Erythroblast (primary cell): ENCODE data around the gene SNX5.
"Not testable (repeated sequence)": the region's sequence is repeated elsewhere in the genome, so short reads cannot be mapped to it uniquely, and the experiment has no call there.

Source experiments
- DNase-seq, 2 experiments: peaks; one replicate each; lab custom pipeline; 2025; lab: John Stamatoyannopoulos, UW
- GATA1 ChIP-seq: IDR thresholded peaks from 2 replicates; pipeline ENCODE4 v1.6.1; 2011; ENCODE audit warnings: low read depth, mild to moderate bottlenecking, control low read depth, low read length, moderate library complexity
- POLR2A ChIP-seq: IDR thresholded peaks from 2 replicates; pipeline ENCODE4 v1.6.1; 2011; ENCODE audit warnings: mild to moderate bottlenecking, low read length

Gene SNX5

DNA sequence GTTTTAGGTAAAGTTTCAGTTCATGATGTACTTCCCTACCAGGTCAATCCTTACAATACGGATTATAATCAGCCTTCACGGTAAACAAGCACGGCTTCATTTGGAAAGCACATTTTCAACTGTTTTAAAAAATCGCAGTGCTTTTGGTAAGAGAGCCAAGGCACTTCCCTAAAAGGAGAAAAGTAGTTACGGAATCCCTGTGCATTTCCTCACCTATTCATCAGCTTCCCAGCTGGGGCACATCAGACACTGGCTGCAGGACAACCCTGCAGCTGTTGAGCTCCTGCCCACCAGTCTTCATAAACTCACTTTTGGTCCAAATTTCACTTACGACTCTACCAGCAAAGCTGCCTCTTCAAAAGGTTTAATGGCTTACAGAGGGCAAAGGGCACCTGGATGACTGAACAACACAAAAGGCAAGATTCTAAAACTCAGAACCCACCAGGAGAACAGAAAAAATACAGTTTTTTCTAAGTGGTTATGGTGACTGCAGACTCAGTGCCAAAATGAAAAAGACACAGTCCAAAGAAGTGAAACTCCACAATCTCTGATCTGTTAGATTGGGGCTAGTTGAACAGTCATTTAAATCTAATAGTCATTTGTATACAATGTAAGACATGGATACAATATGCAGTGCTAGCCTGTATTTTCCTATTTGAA lies 7.5 kb downstream of the SNX5 start:
- TF ChIP-seq GATA1 (no peak), POLR2A (no peak)
- peak in 1 of 2 experiments; percentile 24 for DNase-seq

DNA sequence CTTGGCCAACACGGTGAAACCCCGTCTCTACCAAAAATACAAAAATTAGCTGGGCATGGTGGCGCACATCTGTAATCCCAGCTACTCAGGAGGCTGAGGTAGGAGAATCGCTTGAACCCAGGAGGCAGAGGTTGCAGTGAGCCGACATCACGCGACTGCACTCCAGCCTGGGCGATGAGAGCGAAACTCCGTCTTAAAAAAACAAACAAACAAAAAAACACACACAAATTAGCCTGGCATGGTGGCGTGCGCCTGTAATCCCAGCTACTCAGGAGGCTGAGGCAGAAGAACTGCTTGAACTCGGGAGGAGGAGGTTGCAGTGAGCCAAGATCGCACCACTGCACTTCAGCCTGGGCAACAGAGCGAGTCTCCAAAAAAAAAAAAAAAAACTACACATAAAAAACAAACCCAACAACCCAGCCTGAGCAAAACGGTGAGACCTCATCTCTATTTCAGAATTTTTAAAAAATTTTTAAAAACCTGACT lies 8.2 kb downstream of the SNX5 start:
- DNase-seq = not testable (repeated sequence)

- TF ChIP-seq POLR2A (no peak), GATA1 (no peak)
- DNase-seq = peak in 1 of 2 experiments; percentile 33
Measured at GRCh38 chr20:17959257-17959627, 9.4 kb downstream of the SNX5 start.

DNA sequence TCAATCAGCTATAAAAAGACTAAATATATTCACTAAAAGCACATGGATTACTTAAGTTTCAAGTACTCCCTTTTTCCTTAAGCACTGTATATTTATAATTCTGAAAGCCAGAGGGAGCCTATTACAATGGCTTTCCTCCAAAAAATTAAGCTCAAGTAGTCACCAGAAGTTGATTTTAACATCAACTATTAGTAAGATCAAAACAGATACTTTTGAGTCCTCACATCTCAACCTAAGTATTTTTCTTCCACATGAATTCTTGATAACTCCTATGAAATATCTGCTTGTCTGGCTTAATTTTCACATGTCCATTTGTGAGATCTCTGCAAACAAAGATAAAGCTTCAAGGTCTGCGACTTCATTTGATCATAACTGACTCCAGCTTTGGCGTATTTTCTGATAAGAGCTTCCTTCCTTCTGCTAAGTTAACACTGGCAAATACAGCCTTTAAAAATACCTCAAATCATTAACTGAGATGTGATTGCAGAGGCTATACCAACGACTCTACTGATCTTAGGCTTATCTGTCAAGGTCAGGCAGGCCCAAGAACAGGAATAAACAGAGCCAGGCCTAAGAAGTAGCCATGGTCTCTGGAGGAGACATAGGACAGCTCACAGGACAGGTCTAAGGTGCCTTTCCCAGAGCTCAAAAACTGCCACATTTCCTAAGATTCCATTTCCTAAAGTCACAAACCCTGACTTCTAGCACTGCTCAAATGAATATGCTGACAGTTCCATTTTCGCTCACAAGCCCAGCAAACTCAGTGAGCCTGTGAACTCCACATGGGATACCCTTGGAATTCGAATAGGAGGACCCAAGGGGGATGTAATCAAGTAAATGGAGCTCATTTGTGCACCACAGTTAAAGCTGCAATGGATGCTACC lies 10.0 kb downstream of the SNX5 start:
- DNase-seq = peak; percentile 67 to 91
- TF ChIP-seq GATA1 = peak; percentile 16
- peak; percentile 4 for TF ChIP-seq POLR2A

DNA sequence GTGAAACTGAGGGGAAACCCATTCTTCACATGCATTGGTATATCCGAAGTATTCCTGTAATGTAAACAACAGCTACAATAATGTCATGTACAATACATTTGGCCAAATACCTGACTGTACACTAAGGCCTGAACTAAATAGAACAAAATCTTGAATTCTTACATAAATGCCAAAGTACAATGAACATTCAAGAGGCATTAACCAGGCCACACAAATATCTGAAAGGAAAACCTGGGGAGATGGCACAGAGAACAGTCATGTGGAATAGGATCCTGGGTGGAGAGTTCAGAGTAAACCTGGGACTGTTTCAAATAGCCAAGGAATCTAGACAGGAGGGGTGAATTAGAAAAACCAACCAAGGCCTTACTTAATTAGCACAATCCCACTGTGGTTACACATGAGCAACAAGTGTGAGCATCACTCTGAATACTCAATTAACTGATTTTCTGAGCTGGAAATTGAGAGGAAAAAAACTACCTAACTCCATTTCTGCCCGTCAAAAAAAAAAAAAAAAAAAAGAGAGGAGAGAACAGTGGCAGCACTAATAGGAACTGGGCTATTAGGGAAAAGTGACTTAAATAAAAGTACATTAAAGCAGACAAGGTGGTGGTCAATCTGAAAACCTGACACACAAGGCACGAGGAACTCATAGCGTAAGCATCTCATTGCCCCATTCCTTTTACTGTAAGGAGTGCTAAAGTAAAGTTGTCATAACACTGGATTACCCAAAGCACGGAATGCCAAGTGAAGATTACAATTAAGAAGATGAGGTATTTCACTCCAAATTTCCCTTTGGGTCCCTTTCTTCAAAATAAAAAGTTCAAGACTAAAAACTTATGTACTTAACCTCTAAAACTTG lies 10.9 kb downstream of the SNX5 start:
- TF ChIP-seq GATA1 = no peak
- peak in 1 of 2 experiments; percentile 34 for DNase-seq

GRCh38 chr20:17956099-17956685 lies 12.4 kb downstream of the SNX5 start:
- TF ChIP-seq GATA1 (no peak), POLR2A (no peak)
- no peak for DNase-seq

DNA sequence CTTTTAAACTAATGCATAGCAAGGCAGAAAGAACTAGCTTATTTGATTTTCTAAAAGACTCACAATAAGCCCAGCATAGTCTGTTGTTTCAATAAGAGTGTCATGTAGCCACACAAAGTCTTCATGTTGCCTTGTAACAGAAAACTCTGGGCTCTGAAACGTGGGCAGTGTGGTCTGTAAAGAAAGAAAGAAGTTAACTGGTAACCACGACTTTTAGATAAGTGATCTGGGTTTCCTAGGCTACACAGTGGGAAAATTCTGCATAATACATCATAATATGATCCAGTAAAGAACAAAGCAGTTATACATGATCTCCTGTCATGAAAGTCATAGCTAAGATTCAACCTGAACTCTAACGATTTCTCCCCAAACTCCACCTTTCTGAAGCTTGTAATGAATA lies 13.3 kb downstream of the SNX5 start:
- no peak for DNase-seq
- no peak for TF ChIP-seq GATA1

DNA sequence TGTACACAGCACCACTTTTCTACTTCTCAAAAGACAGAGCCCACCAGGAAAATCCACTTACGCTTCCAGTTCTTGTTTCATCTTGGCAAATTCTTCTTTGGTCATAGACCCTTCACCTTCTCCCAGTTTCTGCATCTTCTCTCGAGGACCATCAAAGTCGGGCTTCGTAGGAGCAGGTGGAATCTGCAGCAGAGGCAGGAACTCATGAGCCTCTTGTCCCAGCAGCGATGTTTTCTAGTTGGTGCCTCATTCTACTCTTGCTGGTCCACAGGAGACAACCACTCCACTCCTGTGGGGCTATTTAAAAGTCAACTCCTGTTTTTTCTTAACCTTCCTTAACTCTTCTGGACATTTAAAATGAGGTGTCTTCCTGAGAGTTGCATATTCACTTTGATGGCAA lies 14.7 kb downstream of the SNX5 start:
- no peak for DNase-seq
- TF ChIP-seq GATA1 = no peak
- no peak for TF ChIP-seq POLR2A

GRCh38 chr20:17952692-17953684 lies 15.6 kb downstream of the SNX5 start:
- DNase-seq = no peak
- TF ChIP-seq POLR2A (no peak), GATA1 (no peak)

GRCh38 chr20:17951323-17951722 lies 17.3 kb downstream of the SNX5 start:
- no peak for DNase-seq
- TF ChIP-seq GATA1 (no peak), POLR2A (no peak)

DNA sequence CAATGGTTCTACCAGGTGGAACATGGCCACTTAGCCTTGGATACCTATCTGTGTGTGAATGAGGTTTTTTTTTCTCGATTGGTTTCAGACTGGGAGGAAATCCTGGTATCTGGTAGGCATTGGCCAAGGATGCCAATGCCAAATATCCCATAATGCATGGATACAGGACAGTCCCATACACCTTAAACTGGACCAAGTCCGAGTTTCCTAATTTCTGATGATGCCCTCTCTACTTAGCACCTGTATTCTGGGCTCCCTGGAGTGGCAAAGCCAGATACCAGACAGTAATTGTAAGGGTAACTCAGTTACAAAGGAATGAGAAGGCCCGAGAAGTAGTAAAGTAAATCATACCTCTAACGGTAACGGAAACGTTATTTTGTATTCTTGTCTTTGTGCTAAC lies 17.9 kb downstream of the SNX5 start:
- TF ChIP-seq GATA1 (no peak), POLR2A (no peak)
- no peak for DNase-seq

GRCh38 chr20:17949899-17950298 lies 18.7 kb downstream of the SNX5 start:
- TF ChIP-seq POLR2A (no peak), GATA1 (no peak)
- no peak for DNase-seq

- no peak for DNase-seq
- no peak for TF ChIP-seq POLR2A
- TF ChIP-seq GATA1 = no peak
Measured at GRCh38 chr20:17948442-17948841, 20.2 kb downstream of the SNX5 start.
